Endometrial microvascular endothelial cells (primary cell): ENCODE measurements around the gene TUBGCP6. TPM values are rescaled to one million over a fixed set of nuclear protein-coding genes. Genes with fewer than 3 reads are reported as not detected.
"Not testable (repeated sequence)": the region's sequence is repeated elsewhere in the genome, so short reads cannot be mapped to it uniquely, and the experiment has no call there.

Source experiments
- in situ Hi-C: cut with HindIII; loops from 2 replicates; pipeline ENCODE4 v1.10.0; 2017; ENCODE audit warnings: low sequenced_read_pairs, low pct_unique_long_range_greater_than_20kb; ENCODE audit errors: inconsistent ontology term
- total RNA-seq: library from RNA; depleted of rRNA; stranded (reverse); fragments of >200 nt; gene quantifications from one replicate; pipeline ENCODE4 v1.2.3, GENCODE V29; 2015; ENCODE audit errors: inconsistent ontology term

Gene TUBGCP6
- total RNA-seq, 1 donor from 2014 or later = 33.2 TPM

- in situ Hi-C loops = no loop called here
These were observed 36.5 kb upstream of the TUBGCP6 start for GRCh38 chr22:50281384-50281760.

GRCh38 chr22:50280708-50281383 lies 36.0 kb upstream of the TUBGCP6 start:
- in situ Hi-C loops = no loop called here

GRCh38 chr22:50280022-50280707 lies 35.3 kb upstream of the TUBGCP6 start:
- in situ Hi-C loops = no loop called here

- in situ Hi-C loops = no loop called here
These were observed 34.3 kb upstream of the TUBGCP6 start for GRCh38 chr22:50278956-50279619.

- in situ Hi-C loops = no loop called here
These were observed 33.6 kb upstream of the TUBGCP6 start for GRCh38 chr22:50278461-50278860.

- in situ Hi-C loops = no loop called here
These were observed 32.9 kb upstream of the TUBGCP6 start for GRCh38 chr22:50277761-50278160.

GRCh38 chr22:50276143-50276542 lies 31.3 kb upstream of the TUBGCP6 start:
- in situ Hi-C loops = no loop called here

- in situ Hi-C loops = no loop called here
These were observed 30.6 kb upstream of the TUBGCP6 start for GRCh38 chr22:50275181-50276055.

- in situ Hi-C loops = no loop called here
These were observed 29.9 kb upstream of the TUBGCP6 start for GRCh38 chr22:50274771-50275170.

GRCh38 chr22:50274311-50274710 lies 29.5 kb upstream of the TUBGCP6 start:
- in situ Hi-C loops = no loop called here

- in situ Hi-C loops = not testable (repeated sequence)
These were observed 29.0 kb upstream of the TUBGCP6 start for GRCh38 chr22:50273781-50274180.

GRCh38 chr22:50273352-50273751 lies 28.5 kb upstream of the TUBGCP6 start:
- in situ Hi-C loops = not testable (repeated sequence)

GRCh38 chr22:50272044-50272802 lies 27.4 kb upstream of the TUBGCP6 start:
- in situ Hi-C loops = no loop called here

- in situ Hi-C loops = no loop called here
These were observed 26.7 kb upstream of the TUBGCP6 start for GRCh38 chr22:50271519-50271970.

GRCh38 chr22:50270666-50271394 lies 26.0 kb upstream of the TUBGCP6 start:
- in situ Hi-C loops = no loop called here

- in situ Hi-C loops = no loop called here
These were observed 25.3 kb upstream of the TUBGCP6 start, which contains the start of gene MAPK11 for GRCh38 chr22:50269970-50270665. TSS of gene MAPK11 (minus strand) at chr22:50270380. CDS start at chr22:50270292, 88 bp downstream.

GRCh38 chr22:50269573-50269969 lies 24.7 kb upstream of the TUBGCP6 start:
- in situ Hi-C loops = no loop called here
